SIG-M5 treated with dmso at 0.1 percent for 504 hours (cell line): ENCODE measurements around the gene ZDBF2.
"Not testable (repeated sequence)": the region's sequence is repeated elsewhere in the genome, so short reads cannot be mapped to it uniquely, and the experiment has no call there.

Experiments used
- DNase-seq: peaks from one replicate; lab custom pipeline; 2025; ENCODE audit not compliant: unreplicated experiment; lab: John Stamatoyannopoulos, UW

ZDBF2 gene

GRCh38 chr2:206274434-206275311 lies at the start of gene ZDBF2:
Gene ZDBF2, plus strand, starts transcription at chr2:206274663. Its CDS starts 7,187 bp downstream, at chr2:206281850.
- DNase-seq = no peak

GRCh38 chr2:206225435-206226232 lies 48.8 kb upstream of the ZDBF2 start:
- DNase-seq = no peak

GRCh38 chr2:206228636-206229035 lies 45.8 kb upstream of the ZDBF2 start:
- DNase-seq = not testable (repeated sequence)

GRCh38 chr2:206229642-206230041 lies 44.8 kb upstream of the ZDBF2 start:
- DNase-seq = no peak

- DNase-seq = no peak
These were observed 44.3 kb upstream of the ZDBF2 start for GRCh38 chr2:206230060-206230762.

GRCh38 chr2:206231669-206232286 lies 42.7 kb upstream of the ZDBF2 start:
- DNase-seq = no peak

GRCh38 chr2:206232287-206233035 lies 42.0 kb upstream of the ZDBF2 start:
- DNase-seq = no peak

GRCh38 chr2:206239157-206239556 lies 35.3 kb upstream of the ZDBF2 start:
- DNase-seq = no peak

- no peak for DNase-seq
These were observed 34.1 kb upstream of the ZDBF2 start for GRCh38 chr2:206240327-206240726.

- no peak for DNase-seq
These were observed 32.7 kb upstream of the ZDBF2 start for GRCh38 chr2:206241736-206242135.

GRCh38 chr2:206245265-206245672 lies 29.2 kb upstream of the ZDBF2 start:
- DNase-seq = no peak

GRCh38 chr2:206250041-206250897 lies 24.2 kb upstream of the ZDBF2 start:
- no peak for DNase-seq

GRCh38 chr2:206253125-206253776 lies 21.2 kb upstream of the ZDBF2 start:
- DNase-seq = no peak

- DNase-seq = no peak
These were observed 20.7 kb upstream of the ZDBF2 start for GRCh38 chr2:206253777-206254166.

- DNase-seq = no peak
These were observed 19.5 kb upstream of the ZDBF2 start for GRCh38 chr2:206255003-206255402.

- DNase-seq = no peak
These were observed 17.7 kb upstream of the ZDBF2 start for GRCh38 chr2:206256706-206257205.

- DNase-seq = no peak
These were observed 17.1 kb upstream of the ZDBF2 start for GRCh38 chr2:206257350-206257749.

GRCh38 chr2:206257861-206258260 lies 16.6 kb upstream of the ZDBF2 start:
- DNase-seq = no peak

- not testable (repeated sequence) for DNase-seq
These were observed 15.8 kb upstream of the ZDBF2 start for GRCh38 chr2:206258615-206259014.
